Endothelial cell of umbilical vein (primary cell): ENCODE data around the gene DGAT2.

Experiments used
- EZH2 ChIP-seq: IDR thresholded peaks from 2 replicates; pipeline ENCODE4 v1.6.1; 2012; ENCODE audit warnings: borderline replicate concordance, low read depth, mild to moderate bottlenecking, moderate library complexity, low read length, inconsistent platforms; ENCODE audit not compliant: severe bottlenecking
- FOS ChIP-seq: IDR thresholded peaks from 2 replicates; pipeline ENCODE4 v1.6.1; 2011; ENCODE audit warnings: mild to moderate bottlenecking, low read length, moderate library complexity, borderline replicate concordance; ENCODE audit not compliant: insufficient read depth
- GATA2 ChIP-seq: IDR thresholded peaks from 2 replicates; pipeline ENCODE4 v1.7.0; 2011; ENCODE audit warnings: low read depth, mild to moderate bottlenecking, moderate library complexity, mixed read lengths, low read length; ENCODE audit not compliant: insufficient read length, insufficient read depth
- MYC ChIP-seq: IDR thresholded peaks from one replicate; pipeline ENCODE4 v1.6.1; 2011; ENCODE audit warnings: mild to moderate bottlenecking, low read depth, low read length
- POLR2A ChIP-seq: IDR thresholded peaks from 2 replicates; pipeline ENCODE4 v1.6.1; 2012; ENCODE audit warnings: low read depth, mild to moderate bottlenecking, control low read depth, low read length
- POLR2AphosphoS5 ChIP-seq: IDR thresholded peaks from 2 replicates; pipeline ENCODE4 v1.6.1; 2012; ENCODE audit warnings: low read depth, mild to moderate bottlenecking, control low read depth, low read length, moderate library complexity; ENCODE audit not compliant: insufficient read depth
- TF ChIP-seq, protein P1 (sequence below): IDR thresholded peaks from 2 replicates; pipeline ENCODE4 v1.6.1; 2011; ENCODE audit not compliant: insufficient read depth, insufficient read length
- TF ChIP-seq, protein P2 (sequence below), 2 donors: IDR thresholded peaks; 1 replicate in 1 of 2; 2 replicates in 1 of 2; pipeline ENCODE4 v1.5.1; 2011; ENCODE audit warnings: low read length in 2 of 2, mild to moderate bottlenecking in 2 of 2, moderate library complexity in 2 of 2, control low read depth in 1 of 2, inconsistent platforms in 1 of 2, low read depth in 1 of 2; ENCODE audit not compliant: insufficient read depth in 1 of 2; ENCODE audit errors: extremely low read depth in 1 of 2

DNA sequence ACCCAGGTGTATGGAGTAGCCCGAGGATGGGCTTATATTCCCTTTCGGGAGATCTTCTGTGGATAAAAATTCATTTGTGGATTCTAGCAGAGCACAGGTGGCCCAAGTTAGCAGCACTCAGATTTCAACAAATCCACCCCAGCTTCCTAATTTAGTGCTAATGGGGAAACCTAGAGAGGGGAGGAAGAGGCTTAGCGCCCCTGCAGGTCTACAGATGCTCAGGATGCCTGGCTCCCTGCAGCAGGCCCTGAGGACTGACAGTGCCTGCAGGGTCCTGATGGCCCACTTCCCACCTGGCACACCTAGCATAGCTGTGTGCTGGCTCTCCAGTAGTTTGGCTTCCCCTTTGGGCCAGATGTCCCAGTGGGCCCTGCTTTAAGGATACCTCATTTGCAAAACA lies 6.5 kb downstream of the DGAT2 start:
- TF ChIP-seq, protein P1, sequence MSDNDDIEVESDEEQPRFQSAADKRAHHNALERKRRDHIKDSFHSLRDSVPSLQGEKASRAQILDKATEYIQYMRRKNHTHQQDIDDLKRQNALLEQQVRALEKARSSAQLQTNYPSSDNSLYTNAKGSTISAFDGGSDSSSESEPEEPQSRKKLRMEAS = no peak
- TF ChIP-seq, protein P2, sequence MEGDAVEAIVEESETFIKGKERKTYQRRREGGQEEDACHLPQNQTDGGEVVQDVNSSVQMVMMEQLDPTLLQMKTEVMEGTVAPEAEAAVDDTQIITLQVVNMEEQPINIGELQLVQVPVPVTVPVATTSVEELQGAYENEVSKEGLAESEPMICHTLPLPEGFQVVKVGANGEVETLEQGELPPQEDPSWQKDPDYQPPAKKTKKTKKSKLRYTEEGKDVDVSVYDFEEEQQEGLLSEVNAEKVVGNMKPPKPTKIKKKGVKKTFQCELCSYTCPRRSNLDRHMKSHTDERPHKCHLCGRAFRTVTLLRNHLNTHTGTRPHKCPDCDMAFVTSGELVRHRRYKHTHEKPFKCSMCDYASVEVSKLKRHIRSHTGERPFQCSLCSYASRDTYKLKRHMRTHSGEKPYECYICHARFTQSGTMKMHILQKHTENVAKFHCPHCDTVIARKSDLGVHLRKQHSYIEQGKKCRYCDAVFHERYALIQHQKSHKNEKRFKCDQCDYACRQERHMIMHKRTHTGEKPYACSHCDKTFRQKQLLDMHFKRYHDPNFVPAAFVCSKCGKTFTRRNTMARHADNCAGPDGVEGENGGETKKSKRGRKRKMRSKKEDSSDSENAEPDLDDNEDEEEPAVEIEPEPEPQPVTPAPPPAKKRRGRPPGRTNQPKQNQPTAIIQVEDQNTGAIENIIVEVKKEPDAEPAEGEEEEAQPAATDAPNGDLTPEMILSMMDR (IDR thresholded peaks at IDR 0.05; ENCODE audit: extremely low read depth in 1 of 2, insufficient read depth in 1 of 2, low read depth in 1 of 2, low read length in 2 of 2) = no peak
- TF ChIP-seq POLR2AphosphoS5 = no peak
- TF ChIP-seq POLR2A = no peak
- no peak for TF ChIP-seq EZH2
- no peak for TF ChIP-seq FOS
- TF ChIP-seq MYC = no peak
- TF ChIP-seq GATA2 = no peak
